GM21360 (cell line): ENCODE results near the gene GEN1.

Source experiments
- ATAC-seq: cut with Tn5 transposase; IDR thresholded peaks from one replicate; pipeline ENCODE4 v1.9.1; 2021; ENCODE audit warnings: mild to moderate bottlenecking, moderate library complexity; ENCODE audit not compliant: unreplicated experiment

GEN1 gene

DNA sequence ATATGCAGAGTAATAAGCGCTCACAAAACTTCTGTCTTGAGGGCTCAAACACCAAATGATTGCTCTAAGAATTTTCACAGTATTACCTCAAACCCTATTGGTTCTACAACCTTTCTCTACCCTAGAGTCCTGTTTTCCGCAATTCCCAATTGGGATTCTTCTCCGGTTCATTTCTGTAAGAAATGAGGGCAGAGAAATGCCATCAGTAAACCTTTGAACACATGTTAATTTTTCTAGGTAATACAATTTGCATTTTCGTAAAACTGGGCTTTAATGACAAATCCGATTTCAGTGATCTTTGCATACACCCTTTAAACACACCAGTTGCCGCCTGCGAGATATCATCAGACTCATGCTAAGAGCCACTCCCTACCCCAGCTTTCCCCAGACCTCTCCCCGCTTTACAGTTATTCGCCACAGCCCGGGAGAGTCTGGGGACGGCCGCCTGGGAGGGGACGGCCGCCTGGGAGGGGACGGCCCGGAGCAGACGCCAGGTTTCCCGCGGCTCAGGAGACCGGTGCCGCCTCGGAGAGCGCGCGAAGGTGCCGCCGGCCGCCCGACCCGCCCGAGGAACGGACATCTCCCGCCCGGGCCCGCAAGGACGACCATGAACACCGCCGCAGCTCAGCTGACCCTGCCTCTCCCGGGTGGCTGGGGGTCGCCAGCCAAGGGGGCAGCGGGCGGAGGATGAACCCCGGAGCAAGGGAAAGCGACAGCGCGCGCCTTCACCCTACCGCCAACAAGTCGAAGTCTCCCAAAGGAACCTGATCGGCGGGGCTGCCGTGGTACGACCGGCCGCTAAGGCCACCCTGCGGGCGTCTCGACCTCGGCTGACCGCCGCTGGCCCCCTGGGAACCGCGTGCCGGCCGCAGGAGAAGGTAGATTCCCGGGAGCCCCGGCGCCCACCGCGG lies 791 bp upstream of the GEN1 start:
- peak; percentile 34 for ATAC-seq

DNA sequence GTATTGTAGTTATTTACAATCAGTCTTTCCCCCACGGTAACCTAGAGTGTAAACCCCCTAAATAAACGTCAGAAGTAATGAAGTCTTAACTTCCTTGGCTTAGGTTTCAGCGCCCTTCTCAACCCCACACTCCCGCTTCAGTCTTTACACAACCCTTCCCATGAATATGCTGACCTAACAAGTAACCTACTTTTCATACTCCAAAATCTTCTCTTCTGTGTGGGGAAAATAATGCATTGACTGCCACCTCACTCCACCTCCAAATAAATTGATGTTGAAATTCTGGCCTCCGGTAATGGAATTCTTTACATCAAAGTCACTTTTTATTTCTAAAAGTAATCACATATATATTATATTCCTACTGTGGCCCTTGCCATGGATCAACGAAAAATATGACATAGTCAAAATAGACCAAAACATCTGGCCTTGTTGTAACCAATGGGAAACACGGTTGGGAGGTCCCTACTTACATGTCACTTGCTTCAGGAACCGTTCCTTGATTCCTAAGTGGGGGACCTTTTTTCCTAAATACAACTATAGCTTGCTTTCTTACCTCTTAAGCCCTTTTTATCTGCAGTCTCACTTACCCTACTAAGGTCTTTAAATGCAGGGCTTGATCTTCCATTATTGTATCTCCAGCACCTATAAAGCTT lies 961 bp downstream of the GEN1 start:
- no peak for ATAC-seq

- no peak for ATAC-seq
Measured at GRCh38 chr2:17756668-17757067, 2.7 kb downstream of the GEN1 start.

- no peak for ATAC-seq
Measured at GRCh38 chr2:17757321-17757720, 3.4 kb downstream of the GEN1 start.

DNA sequence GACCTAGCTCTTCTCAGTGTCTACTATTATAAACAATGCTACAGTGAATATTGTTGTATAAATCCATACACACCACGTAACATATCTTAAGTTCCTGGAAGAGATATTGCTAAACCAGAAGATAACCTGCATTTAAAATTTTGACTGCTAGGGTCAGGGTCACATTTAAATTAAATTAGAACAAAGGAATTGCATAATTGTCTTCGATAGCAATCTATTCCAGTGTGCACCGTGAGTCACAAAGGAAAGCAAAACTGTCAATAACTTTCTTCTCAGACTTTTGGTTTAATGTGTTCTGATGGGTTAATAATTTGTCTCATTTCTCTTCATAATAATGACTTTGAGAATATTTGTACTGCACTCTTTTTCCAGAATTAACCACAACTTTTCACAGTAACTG lies 4.2 kb downstream of the GEN1 start:
- ATAC-seq, result no peak

DNA sequence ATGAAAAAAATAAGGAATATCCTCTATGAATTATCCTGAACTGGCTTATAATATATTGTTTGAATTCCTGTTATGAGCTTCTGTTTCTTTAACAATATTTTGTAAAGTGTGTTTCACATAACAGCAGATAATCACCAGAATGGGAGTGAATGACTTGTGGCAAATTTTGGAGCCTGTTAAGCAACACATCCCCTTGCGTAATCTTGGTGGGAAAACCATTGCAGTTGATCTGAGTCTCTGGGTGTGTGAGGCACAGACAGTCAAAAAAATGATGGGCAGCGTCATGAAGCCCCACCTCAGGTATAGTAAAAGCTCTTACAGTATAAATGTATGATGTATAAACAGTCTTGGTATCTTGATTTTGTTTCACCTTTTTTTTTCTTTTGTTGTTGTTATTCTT lies 5.9 kb downstream of the GEN1 start:
- no peak for ATAC-seq

DNA sequence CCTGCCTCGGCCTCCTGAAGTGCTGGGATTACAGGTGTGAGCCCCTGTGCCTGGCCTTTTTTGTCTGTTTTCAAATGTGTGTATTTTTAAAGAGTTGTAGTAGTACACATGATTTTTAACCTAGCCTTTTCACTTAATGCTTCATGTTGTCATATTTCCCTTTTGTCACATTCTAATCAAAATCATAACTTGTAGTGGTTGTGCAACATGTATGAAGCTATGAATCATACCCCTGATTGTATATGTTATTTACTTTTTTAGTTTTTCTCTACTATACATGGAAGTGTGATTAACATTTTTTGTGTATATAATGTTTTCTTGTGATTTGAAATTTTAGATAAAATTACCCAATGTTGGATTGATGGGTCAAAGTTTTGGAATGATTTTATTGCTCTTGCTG lies 8.5 kb downstream of the GEN1 start:
- ATAC-seq, result no peak

DNA sequence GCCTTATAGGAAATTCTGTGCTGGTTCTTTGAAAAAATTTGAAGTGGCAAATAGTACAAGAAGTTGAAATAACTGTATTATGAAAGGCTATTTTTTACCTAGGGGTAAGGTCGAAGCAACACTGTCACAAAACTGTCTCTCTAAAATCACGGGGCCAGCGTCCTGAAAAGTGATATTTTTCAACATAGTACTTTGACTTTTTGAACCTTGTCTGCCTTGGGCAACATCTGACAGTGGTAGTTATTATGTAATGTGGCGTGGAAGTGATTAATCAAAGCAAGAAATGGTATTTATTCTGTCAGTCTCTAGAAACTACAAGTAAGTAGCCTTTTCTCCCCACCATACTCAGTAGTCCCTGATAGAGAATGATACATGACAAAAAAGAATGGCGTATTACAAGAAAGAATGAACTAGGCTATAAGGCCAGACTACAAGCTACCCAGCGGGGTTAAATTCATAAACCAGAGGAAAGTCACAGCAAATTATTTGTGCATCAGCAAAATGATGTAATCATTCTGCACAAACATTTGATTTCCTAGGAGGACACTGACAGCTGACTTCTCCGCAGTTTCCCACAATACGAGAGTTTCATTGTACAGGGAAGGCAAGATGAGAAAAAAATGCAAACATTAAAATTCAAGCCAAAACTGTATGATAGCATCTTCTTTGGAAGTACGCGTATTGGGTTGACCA lies 9.8 kb downstream of the GEN1 start:
- ATAC-seq, result no peak

GRCh38 chr2:17765398-17765797 lies 11.5 kb downstream of the GEN1 start:
- no peak for ATAC-seq

- no peak for ATAC-seq
Measured at GRCh38 chr2:17768894-17769293, 15.0 kb downstream of the GEN1 start.

DNA sequence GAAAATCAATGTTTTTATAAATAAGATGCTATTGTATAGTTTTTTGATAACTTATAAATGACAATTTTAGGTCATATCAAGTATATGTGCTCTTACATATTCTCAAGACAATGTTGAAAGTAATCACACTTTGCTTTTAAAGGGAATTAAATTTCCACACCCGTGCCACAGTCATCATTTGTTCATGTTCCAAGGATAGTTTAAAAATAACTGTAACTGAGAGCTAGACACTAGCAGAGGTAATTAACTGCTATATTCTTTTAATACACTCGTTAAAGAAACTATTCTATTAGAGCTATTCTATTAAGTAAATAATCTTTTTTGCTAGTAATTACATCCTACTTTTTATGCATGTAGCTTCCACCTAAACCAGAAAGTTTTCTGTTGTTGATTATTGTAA lies 18.0 kb downstream of the GEN1 start:
- no peak for ATAC-seq

- no peak for ATAC-seq
Measured at GRCh38 chr2:17772532-17772931, 18.6 kb downstream of the GEN1 start.

DNA sequence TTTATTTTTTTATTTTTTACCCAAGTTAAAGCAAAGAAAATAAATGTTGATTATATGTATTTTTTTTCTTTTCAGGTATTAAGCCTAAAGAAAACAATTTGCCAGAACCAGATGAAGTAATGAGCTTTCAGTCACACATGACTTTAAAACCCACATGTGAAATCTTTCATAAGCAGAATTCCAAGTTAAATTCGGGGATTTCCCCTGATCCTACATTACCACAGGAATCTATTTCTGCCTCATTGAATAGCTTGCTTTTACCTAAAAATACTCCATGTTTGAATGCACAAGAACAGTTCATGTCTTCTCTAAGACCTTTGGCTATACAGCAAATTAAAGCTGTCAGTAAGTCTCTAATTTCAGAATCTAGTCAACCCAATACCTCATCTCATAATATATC lies 26.6 kb downstream of the GEN1 start:
- no peak for ATAC-seq

DNA sequence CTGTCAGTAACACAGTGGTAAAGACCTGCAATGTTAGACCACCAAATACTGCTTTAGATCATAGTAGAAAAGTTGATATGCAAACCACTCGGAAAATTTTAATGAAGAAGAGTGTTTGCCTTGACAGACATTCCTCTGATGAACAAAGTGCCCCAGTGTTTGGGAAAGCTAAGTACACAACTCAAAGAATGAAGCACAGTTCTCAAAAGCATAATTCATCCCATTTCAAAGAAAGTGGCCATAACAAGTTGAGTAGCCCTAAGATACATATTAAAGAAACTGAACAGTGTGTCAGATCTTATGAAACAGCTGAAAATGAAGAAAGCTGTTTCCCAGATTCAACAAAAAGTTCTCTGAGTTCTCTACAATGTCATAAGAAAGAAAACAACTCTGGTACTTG lies 27.5 kb downstream of the GEN1 start:
- no peak for ATAC-seq

DNA sequence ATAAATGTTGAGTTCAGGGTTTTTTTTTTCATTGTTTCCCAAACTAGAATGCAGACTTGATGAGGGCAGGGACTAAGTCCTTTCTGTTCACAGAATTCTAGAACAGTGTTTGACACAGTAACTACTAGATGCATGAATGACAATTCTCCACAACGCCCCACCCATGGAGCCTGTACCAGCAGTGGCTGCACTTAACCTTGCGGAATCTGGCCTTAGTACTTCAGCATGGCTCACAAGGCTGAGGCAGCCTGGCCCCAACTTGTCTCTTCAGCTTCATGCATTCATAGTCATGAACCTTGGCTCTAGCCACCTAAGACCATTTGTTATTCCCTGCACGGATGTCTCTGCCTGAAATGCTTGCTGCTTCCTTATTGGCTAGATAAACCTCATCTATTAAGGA lies 32.8 kb downstream of the GEN1 start:
- ATAC-seq, result no peak

DNA sequence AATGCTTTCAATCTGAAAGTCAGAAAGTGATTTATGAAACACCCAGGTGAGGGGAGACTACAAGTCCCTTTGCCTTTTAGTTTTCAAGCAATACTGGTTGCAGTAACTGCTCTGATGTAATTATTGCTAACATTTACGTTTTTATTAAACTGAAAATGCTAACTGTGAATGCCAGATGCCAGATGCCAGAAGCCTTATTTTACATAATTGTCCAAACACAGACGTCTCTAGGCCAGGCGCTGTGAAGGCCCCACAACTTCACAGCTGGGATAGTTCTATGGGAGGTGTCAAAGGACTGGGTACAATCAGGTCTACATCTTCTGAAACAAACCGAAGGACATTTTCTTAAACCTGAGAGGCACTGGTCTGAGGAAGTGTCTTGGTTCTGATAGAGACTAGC lies 34.8 kb downstream of the GEN1 start:
- no peak for ATAC-seq

- no peak for ATAC-seq
Measured at GRCh38 chr2:17790536-17790935, 36.6 kb downstream of the GEN1 start.

DNA sequence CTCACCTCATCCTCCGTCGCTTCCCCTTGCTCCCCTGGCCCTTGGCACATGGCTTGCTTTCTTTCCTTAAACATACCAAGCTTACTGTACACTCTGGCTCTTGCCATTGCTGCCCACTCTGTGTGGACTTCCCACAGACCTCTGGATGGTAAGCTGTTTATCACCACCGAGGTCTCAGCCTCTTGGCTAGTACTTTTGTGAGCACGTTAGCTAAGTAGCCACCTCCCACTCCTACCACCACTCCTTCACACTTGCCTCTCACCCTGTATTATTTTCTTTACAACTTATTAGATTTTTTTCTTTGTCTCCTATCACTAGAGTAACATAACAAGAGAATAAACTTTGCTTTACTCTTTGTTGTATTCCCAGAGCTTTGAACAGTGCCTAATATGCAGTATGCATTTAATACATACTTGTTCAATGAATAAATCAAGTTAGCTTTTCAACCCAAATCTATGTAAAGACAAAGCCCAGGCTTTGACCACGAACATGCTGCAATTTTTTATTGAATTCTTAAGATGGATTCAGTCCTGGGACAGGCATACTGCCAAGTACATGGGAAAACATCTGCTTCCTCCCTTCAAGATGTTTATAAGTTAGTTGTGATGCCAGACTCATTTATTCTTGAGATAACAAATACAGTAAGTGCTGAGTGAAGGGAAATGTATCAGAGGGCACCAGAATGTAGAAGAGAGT lies 37.3 kb downstream of the GEN1 start:
- no peak for ATAC-seq

DNA sequence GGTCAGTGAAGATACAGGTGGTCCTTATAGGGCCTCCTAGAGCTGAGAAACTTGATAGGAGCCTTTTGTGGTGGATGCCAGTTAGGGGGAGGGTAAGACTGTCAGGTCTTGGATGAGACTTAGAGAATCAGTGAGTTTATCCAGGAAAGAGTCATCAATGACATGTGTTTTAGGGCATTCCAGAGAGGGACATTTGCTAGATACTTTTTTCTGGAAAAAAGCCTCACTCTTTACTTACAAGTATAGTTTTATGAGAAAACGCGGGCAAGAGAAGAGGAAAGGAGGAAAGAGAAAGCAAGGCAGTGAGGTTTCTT lies 37.8 kb downstream of the GEN1 start:
- ATAC-seq, result no peak

- no peak for ATAC-seq
Measured at GRCh38 chr2:17792515-17792914, 38.6 kb downstream of the GEN1 start.

DNA sequence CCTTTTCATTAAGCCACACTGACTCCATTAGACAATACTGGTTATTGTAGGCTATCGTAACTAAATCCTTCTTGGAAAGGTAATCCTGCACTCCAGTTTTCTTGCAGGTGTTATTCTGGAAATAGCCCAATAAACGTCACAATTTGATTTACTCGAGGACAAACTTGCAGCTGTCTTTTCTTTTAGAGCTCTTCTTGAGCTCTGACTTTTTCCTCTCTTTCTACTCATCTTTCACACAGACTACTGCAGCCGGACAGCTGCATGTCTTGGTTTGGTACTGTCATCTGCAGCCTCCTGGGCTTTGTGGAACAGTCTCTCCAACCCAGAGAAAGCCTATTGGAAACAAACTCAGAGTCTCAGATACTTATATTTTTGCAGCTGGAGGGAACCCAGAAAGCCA lies 39.4 kb downstream of the GEN1 start:
- no peak for ATAC-seq
